GM12874 (cell line): ENCODE measurements around the gene CDKAL1.

ENCODE experiments used
- TF ChIP-seq, protein P1 (sequence below): IDR thresholded peaks from 2 replicates; pipeline ENCODE4 v1.5.1; 2011; ENCODE audit warnings: low read depth, mild to moderate bottlenecking, control low read depth, low read length, moderate library complexity; ENCODE audit not compliant: insufficient read depth

The CDKAL1 gene

GRCh38 chr6:20581070-20581469 lies 46.8 kb downstream of the CDKAL1 start:
- TF ChIP-seq, protein P1, sequence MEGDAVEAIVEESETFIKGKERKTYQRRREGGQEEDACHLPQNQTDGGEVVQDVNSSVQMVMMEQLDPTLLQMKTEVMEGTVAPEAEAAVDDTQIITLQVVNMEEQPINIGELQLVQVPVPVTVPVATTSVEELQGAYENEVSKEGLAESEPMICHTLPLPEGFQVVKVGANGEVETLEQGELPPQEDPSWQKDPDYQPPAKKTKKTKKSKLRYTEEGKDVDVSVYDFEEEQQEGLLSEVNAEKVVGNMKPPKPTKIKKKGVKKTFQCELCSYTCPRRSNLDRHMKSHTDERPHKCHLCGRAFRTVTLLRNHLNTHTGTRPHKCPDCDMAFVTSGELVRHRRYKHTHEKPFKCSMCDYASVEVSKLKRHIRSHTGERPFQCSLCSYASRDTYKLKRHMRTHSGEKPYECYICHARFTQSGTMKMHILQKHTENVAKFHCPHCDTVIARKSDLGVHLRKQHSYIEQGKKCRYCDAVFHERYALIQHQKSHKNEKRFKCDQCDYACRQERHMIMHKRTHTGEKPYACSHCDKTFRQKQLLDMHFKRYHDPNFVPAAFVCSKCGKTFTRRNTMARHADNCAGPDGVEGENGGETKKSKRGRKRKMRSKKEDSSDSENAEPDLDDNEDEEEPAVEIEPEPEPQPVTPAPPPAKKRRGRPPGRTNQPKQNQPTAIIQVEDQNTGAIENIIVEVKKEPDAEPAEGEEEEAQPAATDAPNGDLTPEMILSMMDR = no peak

DNA sequence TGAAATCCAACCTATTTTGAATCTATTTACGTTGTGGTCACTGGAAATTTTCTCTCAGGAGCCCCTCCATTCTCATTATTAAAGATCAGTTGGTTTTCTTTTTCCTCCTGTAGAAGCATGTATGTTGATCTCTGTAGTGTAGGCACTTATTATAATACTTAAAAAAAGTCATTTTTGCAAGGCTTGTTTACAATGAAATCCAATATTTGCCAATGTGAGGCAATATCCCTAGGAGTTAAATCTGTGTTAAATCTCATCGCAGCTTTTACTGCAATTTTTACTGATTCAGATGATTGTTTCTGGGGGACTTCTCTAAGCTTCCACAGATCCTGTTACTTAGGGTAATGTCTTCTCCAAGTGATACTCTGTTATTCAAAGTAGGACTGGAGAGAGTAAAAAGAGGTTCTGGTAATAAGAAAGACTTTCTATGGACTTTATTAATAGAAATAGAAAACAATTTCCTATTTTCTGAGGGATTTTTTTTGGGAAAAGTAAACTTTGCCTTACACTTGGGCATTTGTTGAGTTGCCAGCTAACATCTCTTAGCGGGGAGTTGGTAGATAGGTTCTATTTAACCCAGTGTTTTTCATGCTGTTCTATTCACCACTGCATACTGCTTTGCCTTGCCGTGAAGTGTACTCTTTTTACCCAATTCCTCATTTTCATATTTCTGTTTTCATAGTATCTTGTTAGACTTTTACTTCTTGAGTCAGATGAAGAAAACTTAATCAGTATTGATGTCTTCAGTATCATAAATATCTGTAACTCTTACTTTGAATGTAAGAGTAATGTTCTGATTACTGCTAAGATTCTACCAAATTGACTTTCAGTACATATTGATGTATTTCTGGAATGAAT lies 48.6 kb downstream of the CDKAL1 start:
- TF ChIP-seq, protein P1 = no peak

- TF ChIP-seq, protein P1 = no peak
These were observed 49.2 kb downstream of the CDKAL1 start for GRCh38 chr6:20583444-20583800.

- TF ChIP-seq, protein P1 = no peak
These were observed 50.0 kb downstream of the CDKAL1 start for GRCh38 chr6:20584100-20584731.

DNA sequence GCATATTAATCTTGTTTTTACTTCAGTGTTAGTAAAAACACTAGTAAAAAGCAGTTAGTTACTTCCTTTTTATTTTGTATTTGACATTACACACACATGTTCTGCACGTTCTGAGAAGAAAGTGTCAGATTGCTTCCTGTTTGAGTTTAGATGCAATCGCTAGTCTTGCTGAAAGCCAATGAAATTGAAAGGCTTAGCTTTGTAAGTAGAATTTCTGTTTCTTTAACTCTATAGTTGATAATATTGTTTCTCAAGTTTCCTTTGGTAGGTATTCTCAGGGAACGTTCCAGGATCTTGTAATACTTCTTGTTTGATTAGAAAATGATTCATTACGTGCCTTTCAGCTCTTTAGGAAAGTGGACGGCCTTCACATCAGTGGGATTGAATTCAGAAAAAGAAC lies 55.0 kb downstream of the CDKAL1 start:
- TF ChIP-seq, protein P1 = no peak

DNA sequence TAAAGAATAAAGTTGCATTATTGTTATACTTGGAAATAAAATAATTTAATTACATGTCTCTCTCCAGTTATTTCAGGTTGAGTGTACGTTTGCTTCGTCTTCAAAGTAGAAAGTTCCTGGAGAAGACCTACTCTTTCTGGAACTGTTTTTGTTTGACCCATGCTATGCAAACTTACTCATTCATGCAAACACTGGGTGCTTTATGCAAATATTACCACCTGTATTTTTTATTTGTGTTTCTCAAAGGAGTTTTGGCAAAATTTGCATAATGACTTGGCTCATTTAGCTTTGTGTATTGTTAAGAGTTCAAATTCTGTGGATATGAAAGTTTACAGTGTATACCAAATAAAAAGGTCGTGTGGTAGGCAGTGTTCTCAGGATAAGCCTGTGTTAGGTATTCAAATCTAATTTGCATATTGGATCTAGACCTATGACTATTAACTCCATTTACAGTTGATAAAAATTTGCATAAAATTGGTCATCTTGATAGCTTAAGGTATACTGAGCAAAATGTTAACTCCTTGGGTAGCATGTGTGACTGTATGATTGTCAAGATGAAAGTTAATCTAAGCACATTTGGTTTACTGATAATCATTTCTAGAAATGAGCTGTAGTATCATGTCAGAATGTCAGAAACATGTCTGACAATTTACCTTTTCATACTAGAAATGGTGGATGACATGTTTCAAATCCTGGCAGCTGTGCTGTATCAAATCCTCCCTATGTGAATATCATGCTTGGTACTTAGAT lies 65.2 kb downstream of the CDKAL1 start:
- TF ChIP-seq, protein P1 = no peak

GRCh38 chr6:20600831-20601230 lies 66.6 kb downstream of the CDKAL1 start:
- TF ChIP-seq, protein P1 = no peak
